Activated CD4-positive, alpha-beta T cell treated with anti-CD3 and anti-CD28 coated beads, Interleukin-2, amount 50 U/mL, for 4 hours (primary cell): ENCODE data around the gene CDC5L.
"Not testable (repeated sequence)": the region's sequence is repeated elsewhere in the genome, so short reads cannot be mapped to it uniquely, and the experiment has no call there.

ENCODE experiments used
- DNase-seq, 2 experiments: peaks; one replicate each; pipeline ENCODE4 v3.0.0-alpha.2; 2020

The CDC5L gene

DNA sequence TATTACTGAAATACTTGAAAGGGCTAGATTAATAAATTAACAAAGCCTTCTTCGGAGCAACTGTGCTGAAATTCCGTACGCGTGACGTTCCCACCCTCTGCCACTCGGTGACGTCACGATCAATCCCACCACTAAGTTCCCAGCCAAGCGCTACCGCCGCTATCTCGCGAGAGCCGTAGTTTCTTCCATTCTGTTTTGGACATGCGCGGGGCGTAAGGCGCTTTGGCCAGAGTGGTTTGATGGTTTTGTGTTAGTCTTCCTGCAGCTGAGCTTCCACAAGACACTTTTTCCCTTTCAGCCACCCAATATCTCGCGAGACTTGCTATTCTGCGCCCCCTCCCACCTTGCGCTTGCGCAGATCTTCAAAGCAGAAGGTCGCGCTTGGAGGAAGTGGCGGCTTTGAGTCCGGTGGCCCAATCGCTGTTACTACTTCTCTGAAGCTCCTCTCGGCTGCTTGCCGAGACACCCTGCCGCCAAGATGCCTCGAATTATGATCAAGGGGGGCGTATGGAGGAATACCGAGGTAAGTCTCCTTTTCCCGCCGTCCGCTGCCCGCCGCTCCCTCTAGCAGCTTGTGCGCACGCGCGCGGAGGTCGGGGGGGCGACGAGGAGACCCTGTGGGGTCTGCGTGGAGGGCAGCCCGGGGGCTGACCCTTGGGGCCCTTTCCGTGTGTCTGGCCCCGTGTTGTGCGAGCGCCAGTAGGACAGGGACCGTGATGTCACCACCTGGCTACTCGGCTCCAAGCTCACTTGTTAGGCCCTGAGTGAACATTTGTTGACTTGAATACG, at the start of gene CDC5L:
Gene CDC5L, plus strand, starts transcription at position 361 of the 789 bp plus-strand sequence. Its CDS starts 118 bp downstream, at position 479.
- DNase-seq, result peak; percentile 86 to 88

DNA sequence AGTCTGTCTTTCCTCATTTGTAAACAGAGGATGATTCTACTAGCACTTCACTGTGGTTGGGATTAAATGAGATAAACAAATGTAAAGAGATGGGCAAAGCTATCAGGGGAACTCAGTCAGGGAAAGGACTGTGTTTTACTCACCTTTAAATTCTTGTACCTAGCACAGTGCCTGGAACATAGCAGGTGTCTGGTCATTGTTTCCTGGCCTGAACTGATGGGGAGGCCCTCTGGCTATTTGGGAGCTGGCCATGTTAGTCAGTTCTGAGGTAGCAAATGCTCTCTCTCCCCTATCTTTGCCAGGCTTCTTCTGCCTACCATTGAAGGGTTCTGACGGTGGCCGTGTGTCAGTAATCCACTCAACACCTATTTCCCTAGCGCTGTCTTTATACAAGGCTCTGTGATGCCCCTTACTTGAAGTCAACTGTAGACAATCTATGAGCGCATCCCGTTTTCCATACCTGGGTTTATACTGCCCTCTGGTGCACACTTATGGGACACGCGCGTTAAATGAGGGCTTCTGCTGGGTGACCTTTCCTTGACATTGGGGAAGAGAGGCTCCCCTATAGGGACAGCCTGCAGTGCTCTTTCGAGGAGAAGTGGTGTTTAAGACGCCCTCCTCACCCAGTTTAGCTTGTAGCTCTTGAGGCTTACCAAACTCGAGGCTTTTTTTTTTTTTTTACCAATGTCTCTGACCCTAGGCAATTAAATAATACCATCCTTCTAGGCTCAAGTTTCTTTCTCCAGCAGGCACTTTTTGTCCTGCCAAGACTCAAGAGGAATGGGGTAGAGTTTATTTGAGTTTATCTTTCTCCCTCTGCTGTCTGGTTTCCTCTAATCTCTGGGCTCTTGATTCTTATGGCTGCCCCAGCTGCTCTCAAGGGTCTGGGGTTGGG, 49.0 kb upstream of the CDC5L start:
- DNase-seq, result peak; percentile 61 to 65

DNA sequence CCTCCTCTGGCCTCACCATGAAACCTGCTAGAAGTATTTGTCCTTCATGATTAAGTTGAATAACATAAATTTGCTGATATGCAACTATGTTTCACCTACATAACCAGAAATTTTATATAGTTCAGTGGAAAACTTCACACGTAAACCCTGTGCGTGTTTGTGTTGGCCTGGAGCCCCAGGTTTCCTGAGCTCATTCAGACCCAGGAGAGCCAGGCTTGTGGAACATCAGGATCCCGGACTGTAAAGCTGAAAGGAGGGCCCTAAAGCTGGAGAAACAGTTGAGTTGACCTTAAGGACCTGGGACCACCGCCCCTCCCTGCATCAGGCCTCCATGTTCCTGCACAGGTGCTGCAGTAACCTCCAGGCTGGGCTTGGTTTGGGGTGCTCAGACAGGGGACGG, 48.2 kb upstream of the CDC5L start:
- no peak for DNase-seq

DNA sequence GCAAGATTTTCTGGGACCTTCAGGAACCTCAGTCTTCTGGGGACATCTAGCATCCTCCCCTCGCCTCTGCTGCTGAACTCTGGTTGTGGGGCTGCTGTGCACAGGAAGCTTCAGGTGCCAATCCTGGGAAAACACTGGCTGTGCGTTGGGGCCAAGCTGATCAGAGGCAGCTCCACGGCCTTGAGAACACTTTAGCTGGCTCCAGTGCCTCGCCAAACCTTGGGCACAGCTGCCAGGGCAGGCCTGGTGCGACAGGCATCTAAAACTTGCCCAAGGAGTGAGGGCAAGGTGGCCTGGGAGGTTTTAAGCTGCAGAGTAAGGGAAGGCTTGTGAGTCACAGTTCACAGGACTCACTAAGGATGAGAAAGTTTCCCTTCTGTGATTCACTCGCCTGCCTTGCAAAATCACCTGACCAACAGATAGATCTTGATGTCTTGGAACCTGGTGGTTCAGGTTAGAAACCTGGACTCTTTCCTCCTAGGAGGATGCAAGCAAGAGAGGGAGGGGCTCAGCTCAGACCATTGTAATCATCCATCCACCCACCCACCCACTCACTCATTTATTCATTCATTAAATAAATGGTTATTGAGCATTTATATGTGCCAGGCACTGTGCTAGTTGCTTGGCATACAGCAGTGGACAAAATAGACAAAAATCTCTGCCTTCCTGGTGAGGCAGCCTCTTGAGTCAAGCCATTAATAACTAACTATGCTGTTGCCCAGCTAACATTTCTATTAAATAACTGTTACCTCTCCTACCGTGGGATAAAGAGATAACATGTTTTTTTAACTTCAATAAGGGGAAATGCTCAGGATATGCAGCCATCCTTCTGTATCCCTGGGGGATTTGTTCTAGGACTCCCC, 47.5 kb upstream of the CDC5L start:
- no peak for DNase-seq

DNA sequence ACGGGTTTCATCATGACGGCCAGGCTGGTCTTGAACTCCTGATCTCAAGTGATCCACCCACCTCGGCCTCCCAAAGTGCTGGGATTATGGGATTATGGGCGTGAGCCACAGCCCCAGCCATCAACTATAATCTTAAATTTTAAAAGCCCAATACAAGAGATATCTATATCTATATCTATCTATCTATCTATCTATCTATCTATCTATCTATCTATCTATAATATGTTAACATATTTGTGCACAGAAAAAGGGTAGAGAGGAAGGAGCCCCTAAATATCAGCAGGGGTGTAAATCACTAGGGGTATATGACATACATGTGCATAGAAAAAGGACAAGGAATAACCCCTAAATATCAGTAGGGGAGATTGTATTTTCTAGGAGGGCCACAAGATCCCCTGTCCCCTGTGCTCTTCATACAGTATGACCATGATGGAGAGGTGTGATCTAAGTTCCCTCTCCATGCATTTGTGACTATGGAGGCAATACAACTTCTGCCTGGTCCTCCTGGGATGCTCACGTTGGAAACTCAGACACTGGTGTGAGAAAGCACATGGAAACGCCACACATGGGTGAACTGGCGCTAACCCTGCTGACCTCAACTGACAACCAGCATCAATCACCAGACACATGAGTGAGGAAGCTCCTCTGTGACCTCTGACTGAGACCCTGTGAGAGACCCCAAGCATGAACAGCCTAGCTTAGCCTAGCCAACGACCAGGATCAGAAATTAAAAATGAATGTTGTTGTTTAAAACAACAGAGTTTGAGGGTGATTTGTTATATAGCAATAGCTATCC, 46.2 kb upstream of the CDC5L start:
- DNase-seq, result no peak

DNA sequence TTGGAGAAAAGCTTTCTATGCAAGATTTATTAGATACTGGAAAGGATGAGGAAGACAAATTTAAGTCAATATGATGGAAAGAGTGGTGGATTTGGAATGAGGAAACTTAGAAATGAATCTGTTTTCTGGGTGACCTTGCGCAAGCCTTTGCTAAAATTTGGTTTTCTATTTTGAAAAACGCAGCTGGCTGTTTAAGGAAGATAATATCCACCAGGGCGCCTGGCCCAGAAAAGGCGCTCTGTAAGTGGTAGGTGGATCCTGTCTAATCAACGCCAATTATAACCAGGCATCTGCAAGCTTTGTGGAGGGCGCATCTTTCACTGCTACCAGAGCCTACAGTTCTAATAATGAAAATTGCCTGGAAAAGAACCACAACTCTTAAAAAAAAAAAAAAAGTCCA, 45.5 kb upstream of the CDC5L start:
- DNase-seq, result no peak

DNA sequence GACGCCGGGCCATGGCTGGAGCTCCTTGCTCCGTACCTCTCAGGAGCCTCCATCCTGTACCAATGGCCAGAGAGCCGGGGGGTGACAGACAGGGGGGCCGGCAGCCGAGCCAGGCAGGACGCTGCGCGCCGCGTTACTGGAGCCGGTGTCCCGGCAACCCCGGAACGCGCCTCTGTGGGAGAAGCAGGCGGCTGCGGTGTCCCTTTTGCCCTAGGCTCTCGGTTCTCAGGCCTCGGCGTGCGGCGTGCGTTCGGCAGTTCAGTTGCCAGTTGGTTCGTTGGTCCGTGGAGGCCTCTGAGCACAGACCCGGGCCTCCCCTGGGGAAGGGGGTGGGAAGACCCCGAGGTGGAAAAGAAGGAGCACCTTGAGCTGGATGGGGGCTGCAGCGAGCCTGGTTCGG, 45.0 kb upstream of the CDC5L start, which contains the start of gene SPATS1:
Gene SPATS1, plus strand, starts transcription at position 162 of the 400 bp plus-strand sequence. CDS start 446 bp downstream, outside the sequence.
- no peak for DNase-seq

DNA sequence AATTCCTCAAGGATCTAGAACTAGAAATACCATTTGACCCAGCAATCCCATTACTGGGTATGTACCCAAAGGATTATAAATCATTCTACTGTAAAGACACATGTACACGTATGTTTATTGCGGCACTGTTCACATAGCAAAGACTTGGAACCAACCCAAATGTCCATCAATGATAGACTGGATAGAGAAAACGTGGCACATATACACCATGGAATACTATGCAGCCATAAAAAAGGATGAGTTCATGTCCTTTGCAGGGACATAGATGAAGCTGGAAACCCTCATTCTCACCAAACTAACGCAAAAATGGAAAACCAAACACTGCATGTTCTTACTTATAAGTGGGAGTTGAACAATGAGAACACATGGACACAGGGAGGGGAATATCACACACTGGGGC, 40.7 kb upstream of the CDC5L start:
- not testable (repeated sequence) for DNase-seq

DNA sequence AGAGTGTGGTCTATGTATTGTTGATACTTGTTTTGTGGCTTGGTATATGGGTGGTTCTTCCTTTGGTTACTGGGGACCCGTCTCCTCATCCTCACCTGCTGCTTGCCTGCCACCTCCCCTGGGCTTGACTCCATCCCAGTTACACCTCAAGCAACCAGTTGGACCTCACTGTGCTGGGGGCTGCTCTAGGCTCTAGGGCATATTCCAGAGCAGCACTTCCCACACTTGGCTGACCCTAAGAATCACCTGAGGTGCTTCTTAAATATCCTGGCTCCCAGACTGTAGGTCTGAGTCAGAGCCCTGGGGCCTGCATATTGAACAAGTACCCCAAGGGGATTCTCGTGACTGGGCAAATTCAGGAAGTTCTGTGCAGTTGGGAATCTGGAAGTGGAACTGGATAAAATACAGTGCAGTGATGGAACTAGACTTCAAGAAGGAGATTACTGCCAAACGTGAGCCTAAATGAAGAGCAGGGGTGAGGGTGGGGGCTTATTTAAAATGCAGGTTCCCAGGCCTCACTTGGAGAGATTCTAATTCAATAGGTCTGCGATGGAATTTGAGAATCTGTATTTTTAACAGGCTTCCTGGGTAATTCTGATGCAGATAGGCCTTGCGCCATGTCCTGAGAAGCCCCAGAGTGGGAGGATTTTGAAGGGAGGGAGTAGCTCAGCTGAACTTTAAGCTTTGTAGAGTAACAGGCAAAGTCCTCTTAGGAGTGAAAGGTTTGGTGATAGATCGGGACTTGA, 37.4 kb upstream of the CDC5L start:
- no peak for DNase-seq

DNA sequence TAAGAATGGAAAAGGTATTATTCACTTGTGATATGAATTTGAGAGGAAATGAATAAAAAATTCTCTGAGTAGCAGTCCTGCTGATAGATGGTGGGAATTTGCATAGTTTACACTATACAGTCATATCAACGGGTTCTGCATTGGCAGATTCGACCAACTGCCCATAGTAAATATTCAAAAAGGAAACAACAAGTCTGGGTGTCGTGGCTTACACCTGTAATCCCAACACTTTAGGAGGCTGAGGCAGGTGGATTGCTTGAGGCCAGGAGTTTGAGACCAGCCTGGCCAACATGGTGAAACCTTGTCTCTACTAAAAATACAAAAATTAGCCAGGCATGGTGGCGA, 36.9 kb upstream of the CDC5L start:
- not testable (repeated sequence) for DNase-seq

DNA sequence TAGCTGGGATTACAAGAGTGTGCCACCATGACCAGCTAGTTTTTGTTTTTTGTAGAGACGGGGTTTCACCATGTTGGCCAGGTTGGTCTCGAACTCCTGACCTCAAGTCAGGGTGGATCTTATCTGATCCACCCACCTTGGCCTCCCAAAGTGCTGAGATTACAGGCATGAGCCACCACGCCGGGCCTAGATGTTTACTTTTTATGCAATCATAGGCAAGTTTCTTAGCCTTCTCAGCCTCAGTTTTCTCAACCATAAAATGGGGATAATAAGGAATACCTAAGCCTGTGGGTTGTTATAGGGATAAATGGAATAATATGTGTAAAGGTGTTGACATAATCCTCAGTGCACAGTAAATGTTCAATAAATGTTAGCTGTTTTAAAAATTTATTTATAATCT, 35.2 kb upstream of the CDC5L start:
- DNase-seq, result no peak

DNA sequence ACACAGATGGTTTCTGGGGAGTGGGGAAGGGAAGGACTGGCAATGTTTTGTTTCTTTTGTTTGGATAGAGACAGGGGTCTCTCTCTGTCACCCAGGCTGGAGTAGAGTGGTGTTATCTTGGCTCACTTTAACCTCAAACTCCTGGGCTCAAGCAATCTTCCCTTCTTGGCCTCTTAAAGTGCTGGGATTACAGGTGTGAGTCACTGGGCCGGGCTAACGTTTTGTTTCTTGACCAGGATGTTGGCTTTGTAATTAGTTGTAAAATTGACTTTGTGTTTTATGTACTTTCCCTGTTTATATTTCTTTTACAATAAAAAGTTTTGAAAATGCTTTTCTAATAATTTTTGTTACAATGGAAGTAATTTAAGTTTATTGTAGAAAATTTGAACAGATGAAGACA, 34.2 kb upstream of the CDC5L start:
- DNase-seq, result no peak

DNA sequence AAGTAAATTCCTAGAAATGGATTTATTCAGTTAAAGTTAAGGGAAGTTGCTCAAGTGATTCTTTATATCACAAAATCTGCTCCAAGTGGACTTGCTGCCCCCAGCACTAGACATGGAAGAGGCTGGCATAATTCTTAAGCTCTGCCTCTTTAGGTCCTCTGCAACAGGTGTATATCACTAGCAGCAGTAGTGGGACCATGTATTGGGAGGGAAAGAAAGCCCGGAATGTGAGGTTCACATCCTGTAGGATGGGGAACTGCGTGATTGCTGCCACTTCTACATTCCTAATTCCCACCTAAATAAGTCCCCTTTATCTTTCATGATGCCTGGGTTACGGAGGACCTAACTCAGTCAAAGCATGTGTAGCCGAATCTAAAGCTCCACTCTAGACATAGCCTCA, 31.9 kb upstream of the CDC5L start:
- DNase-seq, result no peak

DNA sequence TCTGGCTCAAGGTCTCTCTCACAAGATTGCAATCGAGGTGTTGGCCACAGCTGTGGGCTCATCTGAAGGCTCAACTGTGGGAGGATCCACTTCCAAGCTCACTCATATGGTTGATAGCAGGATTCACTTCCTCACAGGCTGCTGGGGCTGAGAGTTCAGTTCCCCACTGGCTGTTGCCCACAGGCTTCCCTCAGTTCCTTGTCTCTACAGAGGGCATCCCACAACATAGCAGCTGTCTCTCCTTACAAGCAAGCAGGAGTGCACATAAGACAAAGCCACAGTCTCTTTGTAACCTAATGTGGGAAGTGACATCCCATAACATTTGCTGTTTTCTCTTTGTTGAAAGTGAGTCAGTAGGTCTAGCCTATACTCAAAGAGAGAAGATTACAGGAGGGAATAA, 31.0 kb upstream of the CDC5L start:
- no peak for DNase-seq

DNA sequence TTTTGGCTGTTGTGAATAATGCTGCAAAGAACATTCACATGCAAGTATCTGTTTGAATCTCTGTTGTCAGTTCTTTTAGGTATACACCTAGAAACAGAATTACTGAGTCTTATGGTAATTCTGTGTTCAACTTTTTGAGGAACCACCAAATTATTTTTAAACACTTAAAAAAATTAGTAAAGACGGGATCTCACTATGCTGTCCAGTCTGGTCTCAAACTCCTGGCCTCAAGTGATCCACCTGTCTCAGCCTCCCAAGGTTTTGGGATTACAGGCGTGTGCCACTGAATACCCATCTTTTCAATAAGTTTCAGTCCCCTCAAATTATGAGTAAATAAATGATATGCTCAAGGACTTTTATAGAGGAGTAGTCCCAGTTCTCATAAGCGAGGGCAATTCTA, 27.5 kb upstream of the CDC5L start:
- DNase-seq, result no peak

DNA sequence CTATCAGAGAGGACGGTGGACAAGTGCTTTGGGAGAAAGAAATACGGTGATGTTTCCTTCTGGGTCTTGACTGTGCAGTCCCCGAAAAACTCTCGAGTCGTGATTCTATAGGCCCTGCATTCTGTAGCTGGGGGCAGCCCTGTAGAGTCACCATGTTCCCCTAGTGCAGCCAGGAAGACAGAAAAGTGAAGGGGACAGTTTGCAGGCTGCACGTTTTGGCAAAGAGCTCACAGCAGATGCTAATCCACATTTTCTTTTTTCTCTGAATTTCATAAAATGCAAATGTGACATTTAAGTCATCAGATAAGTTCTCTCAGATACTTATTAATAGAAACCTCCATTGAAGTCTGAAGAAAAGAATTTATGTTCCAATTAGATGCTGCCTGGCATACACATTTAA, 25.6 kb upstream of the CDC5L start:
- no peak for DNase-seq

DNA sequence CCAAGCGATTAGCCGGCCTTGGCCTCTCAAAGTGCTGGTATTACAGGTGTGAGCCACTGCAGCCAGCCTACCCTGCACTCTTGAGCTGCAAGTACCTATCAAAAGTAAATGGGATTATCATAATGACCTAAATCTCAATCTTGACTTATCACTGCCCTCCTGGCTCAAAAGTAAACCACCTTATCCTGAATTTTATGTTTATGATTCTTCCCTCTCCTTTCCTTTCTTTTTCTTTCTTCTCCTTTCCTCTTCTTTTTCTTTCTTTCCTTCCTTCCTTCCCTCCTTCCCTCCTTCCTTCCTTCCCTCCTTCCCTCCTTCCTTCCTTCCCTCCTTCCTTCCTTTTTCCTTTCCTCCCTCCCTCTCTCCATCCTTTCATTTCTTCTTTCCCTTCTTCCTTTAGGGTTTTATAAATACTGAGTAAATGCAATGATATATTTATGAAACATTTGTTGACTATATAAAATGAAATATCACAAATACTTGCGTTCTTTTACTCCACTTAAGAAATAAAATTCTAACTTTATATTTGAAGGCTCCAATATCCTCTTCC, 24.1 kb upstream of the CDC5L start:
- DNase-seq, result no peak

DNA sequence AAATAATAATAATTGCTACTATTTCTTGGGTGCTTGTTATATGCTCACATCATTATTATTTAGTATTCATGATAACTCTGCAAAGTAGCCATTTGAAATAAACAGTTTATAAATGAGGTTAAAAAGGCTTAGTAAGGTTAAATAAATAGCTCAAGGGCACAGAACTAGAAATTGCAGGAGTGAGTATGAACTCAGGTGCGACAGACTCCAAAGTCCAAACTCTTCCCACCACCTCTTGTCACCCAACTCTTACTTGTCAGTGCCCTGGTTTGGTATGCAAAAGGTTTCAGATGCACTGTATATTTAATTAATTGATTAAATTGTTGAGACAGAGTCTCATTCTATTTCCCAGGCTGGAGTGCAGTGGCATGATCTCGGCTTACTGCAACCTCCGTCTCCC, 20.7 kb upstream of the CDC5L start:
- no peak for DNase-seq

DNA sequence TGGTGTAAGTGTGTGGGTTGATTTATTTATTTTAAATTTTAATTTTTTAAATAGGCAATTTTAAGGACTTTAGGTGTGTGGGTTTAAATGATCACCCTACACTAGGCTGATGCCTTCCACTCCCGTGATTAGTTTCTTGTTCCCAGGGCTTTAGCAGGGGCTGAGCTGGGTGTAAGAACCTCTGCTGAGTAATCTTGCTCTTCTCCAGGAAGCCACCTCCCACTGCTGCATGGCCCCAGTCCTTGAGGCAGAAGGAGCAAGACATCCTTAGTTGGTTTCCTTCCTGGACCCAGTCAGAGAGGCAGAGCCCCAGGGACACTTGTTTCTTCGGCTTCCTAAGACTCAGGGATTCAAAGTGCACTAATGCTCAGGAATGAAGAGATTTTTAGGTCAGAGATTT, 19.8 kb upstream of the CDC5L start:
- no peak for DNase-seq

DNA sequence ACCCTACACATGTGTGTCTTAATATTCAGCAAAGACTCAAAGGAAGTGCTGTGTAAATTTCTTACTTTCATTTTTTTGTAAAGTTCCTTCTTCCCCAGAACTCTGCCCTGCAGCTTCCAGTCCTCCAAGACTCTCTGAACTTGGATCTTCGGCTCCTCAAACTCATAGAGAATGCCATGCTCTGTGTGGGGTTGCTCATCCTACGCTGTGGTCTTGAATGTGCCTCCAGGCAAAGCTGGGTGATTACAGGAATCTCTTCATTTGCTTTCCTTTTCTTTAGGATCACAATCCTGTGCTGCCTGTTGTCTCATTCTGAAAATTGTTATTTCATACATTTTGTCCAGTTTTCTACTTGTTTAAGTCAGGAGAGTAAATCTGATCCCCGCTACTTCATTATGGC, 14.5 kb upstream of the CDC5L start:
- no peak for DNase-seq

DNA sequence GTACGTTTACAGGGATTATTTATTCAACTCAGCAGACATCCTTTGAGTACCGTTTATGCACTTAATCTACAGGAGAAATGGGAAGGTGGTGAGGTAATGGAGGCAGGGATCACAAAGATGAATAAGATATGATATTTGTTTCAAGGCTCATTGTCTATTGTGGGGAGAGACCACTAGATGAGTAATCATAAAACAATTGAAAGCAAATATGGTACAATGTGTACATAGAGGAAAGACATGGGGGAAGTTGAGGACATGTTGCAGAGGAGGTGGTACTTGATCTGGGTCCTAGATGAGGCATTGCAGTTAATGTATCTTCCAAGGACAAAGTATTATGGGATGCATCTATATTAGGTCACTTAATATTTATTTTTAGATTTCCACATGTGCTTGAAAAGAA, 13.7 kb upstream of the CDC5L start:
- DNase-seq, result no peak
